ENCODE data around the gene ACER1. TPM values are rescaled to one million over a fixed set of nuclear protein-coding genes. Genes with fewer than 3 reads are reported as not detected.
"Not testable (repeated sequence)": the region's sequence is repeated elsewhere in the genome, so short reads cannot be mapped to it uniquely, and the experiment has no call there.

The ACER1 gene, protein sequence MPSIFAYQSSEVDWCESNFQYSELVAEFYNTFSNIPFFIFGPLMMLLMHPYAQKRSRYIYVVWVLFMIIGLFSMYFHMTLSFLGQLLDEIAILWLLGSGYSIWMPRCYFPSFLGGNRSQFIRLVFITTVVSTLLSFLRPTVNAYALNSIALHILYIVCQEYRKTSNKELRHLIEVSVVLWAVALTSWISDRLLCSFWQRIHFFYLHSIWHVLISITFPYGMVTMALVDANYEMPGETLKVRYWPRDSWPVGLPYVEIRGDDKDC
- total RNA-seq, result not detected in 2 replicates

DNA sequence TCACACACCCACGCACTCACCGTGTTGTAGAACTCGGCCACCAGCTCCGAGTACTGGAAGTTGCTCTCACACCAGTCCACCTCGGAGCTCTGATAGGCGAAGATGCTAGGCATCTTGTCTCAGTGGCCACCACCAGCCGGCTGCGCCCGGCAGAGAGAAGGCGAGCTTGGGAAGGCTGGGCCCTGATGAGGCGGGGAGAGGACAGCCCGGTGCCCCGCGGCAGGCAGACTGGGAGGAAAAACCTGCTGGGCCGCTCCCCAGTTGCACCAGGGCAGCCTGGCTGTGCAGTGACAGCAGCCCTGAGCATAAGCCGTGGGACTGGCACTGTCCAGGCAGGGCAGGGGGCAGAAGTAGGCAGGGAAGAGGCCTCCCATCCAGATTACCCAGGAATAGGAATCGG is at the start of gene ACER1:
Gene ACER1 (minus strand): TSS at position 174 of the 400 bp plus-strand sequence. CDS start 61 bp downstream, at position 113.
- DNase-seq (ENCODE audit: low read depth), result no peak

DNA sequence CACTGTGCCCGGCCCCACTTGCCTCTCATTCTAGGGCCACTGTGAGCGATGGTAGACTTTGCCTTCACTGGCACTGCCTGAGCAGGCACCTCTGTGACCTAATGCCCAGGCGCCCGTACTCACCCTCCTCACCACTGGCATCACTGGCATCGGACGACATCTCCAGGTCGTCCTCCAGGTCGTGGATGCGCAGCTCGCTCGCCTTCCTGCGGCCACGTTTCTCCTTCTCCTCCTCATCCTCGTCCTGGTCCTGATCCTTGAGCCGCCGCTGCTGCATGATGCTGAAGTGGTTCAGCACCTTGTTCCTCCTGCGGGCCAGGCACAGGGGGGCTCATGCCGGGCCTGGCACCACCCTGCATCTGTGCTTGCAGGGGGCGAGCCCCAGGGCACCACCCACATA is 49.8 kb upstream of the ACER1 start:
- DNase-seq (ENCODE audit: low read depth), result no peak

DNA sequence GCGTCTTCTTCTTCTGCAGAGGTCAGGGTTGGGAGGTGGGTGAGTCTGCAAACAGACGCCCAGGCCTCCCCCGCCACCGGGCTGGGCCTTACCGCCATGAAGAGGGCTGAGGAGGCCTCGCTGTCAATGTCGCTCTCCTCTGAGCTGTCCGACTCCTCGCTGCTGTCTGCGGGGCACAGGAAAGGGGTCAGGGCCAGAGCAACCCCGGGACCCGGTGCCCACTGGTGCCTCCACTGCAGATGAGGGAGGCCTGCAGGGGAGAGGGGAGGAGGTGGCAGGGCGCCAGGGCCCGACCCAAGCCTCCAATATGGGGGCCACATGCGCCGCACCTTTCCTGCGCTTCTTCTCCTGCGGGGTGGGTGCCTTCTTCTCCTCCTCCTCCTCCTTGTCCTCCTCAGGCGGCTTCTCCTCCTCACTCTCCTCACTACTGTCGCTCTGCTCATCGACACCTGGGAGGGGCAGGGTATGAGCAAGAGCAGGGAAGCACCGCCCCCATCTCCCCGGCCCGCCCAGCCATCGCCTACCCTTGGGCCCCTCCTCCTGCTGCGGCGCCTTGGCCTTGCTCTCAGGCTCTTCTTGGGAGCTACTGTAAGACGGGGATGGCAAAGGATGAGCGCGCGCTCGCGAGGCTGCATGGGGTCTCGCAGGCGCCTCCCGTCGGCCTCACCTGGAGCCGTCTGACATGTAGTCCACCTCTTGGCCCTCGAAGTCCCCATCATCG is 47.8 kb upstream of the ACER1 start:
- DNase-seq (ENCODE audit: low read depth), result no peak

DNA sequence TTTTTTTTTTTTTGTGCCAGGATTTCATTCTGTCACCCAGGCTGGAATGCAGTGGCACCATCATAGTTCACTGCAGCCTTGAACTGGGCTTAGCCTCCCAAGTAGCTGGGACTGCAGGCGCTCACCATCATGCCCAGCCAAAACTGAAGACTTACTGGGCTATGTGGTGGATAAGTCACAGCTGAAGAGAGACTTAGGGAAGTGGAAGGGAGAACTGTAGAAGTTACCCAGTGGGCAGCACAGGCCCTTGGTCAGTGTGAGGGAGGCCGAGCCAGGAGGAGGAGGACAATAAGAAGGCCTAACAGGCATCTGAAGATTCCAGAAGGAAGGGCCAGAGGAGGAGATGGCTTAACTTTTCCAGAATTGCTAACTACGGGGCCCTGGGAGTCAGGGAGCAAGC is 46.3 kb upstream of the ACER1 start:
- DNase-seq (ENCODE audit: low read depth), result no peak

DNA sequence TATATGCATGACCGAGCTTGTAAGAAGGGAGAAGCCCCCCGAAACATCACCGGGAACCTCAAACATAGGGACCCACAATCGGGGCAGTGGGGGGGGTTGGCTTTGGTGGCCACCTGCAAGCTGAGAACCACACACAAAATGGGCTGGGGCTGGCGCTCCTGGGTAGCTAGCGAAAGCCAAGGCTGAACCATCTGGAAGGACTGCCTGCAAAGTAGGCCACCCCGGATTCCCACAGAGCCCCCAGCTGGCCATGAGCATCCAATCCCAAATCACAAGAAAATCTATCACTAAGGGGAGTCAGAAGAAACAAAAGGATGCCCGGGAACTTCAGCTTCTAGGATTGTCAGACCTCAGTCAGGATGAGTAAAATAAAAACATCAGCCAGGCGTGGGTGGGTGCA is 45.1 kb upstream of the ACER1 start:
- DNase-seq (ENCODE audit: low read depth), result no peak

DNA sequence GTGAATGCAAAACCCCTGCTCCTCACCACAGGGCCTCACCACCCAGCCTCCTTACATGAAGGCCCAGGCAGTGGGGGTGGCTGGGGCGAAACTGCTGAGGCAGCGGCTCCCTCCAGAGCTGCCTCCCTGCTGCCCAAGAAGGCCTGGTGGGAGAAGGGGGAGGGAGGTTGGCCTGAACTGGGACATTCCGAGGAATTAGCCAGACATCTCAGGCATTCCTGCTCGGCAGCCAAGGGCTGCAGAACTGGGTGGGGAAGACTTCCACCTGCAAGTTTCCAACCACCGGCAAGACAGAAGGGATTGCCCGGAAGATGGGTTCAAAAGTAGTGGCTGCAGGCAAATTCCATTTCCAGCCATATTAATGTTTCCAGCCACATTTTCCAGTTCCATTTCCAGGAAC is 44.6 kb upstream of the ACER1 start:
- DNase-seq (ENCODE audit: low read depth), result peak; percentile 65

DNA sequence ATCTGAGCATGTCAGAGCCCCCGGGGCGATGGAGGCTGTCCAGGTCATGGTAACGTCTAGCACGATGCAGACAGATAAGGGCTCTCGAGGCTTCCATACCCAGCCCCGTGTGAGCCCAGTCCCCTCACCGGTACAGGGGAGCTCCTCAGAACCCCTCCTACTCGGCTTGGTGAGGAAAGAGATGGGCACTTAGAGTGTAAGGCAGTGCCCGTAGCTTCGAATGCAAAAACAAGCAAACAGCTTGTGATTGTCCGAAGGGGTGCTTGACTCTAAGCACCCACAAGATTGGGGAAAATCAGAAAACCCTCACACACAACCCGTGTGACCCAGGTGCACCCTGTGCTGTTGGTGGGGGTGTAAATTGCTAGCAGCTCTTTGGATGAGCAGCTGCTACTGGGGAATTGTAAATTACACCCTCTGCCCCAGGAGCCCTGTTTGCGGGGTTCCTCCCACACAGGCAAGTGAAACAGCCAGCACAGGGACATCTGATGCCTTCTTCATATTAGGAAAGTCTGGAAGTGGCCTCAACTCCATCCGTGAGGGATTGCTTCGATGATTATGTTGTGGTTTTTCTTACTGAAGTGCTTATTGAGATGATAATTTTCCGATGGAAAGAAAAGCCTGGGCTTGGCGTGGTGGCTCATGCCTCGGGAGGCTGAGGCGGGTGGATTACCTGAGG is 43.2 kb upstream of the ACER1 start:
- DNase-seq (ENCODE audit: low read depth), result no peak

DNA sequence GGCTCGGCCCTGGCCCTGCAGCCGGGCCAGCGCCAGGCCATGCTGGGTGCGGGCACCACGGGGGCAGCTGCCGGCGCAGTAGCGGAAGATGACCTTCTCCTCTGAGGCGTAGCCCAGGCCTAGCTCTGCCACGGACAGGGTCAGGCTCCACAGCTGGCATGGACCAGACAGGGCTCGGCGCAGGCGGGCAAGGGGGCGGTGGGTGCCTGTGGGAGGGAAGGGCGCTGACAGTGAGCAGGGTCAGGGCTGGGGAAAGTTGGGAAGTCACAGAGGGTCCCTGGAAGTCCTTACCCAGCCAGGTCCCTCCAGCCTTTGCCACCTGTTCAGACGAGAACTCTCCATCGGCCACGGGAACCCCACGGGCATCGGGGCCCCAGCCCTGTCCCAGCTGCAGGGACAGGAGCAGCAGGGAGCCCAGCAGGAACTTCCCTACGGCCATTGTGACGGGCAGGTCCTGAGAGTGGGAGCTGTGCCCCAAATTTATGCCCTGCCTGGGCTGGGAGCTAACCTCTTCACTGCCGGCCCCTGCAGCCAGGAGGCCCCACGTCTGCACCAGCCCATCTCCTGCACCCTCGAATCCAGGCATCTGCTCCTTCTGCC is 42.1 kb upstream of the ACER1 start, which contains the start of gene PSPN:
Gene PSPN (minus strand): TSS at position 523 of the 600 bp plus-strand sequence. CDS start 84 bp downstream, at position 439.
- no peak for DNase-seq (ENCODE audit: low read depth)

DNA sequence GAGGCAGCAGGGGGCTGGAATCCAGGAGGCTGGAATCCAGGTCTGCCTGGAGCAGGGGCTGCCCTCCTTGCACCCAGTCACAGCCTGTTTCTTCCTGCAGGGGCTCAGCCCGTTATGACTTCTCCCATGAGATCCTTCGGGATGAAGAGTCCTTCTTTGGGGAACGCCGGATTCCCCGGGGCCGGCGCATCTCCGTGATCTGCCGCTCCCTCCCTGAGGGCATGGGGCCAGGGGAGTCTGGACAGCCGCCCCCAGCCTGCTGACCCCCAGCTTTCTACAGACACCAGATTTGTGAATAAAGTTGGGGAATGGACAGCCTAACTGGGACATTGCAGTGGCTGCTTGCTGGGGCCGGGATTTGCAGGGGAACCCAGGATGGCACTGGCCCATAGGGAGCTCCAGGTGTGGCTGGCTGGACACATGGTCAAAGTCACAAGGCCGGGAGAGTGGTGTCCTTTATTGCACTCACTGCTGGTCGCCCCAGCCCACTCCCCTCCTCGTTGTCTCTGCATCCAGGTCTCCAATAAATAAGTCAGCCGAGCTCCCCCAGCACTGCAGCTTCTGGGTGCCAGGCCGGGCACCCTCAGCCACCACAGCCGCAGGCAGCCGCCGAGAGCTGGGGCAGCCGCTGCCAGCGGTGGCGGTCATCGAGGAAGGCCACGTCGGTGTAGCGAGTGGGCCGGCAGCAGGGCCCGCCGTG is 41.4 kb upstream of the ACER1 start:
- no peak for DNase-seq (ENCODE audit: low read depth)

DNA sequence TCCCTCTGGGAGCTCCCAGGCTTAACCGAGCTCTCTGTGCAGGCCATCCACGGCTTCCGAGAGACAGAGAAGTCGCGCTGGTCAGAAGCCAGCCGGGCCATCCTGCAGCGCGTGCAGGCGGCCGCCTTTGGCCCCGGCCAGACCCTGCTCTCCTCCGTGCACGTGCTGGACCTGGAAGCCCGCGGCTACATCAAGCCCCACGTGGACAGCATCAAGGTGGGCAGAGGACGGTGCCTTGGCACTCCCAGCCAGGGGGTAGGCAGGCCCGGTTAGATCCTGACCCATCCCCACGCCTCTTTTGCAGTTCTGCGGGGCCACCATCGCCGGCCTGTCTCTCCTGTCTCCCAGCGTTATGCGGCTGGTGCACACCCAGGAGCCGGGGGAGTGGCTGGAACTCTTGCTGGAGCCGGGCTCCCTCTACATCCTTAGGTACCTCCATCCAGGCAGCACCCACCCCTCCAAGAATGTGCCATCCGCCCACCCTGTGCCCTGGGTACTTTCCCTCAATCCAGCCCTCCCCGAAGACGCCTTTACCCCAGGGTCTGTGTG is 40.8 kb upstream of the ACER1 start:
- no peak for DNase-seq (ENCODE audit: low read depth)

DNA sequence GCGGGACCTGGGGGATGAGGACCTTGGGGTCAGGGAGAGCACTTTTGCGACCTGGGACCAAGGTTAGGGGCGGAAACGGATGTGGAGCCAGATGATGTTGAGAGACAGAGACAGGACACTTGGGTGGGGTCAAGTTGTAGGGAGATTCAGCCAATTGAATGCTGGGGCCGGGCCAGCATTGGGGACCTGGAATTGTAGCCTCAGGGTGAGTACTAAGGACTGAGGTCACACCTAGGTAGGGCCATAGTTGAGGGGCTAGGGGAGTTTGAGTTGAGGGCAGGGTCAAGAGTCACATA is 40.3 kb upstream of the ACER1 start:
- DNase-seq (ENCODE audit: low read depth), result no peak

DNA sequence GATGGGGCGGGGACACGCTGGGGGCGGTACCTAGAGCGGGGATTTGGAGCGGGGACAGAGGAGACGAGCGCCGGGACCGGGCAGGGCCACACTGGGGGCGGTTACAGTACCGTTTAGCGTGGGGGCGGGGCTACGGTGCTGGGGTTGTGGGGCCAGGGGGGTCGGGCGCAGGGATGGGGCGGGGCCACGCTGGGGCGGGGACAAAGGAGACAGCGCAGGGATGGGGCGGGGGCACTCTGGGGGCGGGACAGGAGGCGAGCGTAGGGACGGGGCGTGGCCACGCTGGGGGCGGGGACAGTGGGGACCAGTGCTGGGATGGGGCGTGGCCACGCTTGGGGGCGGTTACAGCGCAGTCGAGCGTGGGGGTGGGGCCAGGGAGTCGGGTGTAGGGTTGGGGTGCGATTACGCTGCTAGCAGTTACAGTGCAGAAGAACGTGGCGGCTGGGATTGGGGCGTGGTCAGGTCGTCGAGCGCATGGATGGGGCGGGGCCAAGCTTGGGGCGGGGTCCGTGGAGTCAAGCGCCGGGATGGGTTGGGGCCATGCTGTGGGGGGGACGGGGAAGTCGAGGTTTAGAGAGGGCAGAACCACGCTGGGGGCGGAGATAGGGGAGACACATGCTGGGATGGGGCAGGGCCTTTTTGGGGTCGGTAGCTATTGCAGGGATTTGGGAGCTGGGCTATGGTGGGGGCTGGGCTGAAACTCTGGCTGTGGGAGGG is 39.8 kb upstream of the ACER1 start:
- DNase-seq (ENCODE audit: low read depth), result peak; percentile 89

DNA sequence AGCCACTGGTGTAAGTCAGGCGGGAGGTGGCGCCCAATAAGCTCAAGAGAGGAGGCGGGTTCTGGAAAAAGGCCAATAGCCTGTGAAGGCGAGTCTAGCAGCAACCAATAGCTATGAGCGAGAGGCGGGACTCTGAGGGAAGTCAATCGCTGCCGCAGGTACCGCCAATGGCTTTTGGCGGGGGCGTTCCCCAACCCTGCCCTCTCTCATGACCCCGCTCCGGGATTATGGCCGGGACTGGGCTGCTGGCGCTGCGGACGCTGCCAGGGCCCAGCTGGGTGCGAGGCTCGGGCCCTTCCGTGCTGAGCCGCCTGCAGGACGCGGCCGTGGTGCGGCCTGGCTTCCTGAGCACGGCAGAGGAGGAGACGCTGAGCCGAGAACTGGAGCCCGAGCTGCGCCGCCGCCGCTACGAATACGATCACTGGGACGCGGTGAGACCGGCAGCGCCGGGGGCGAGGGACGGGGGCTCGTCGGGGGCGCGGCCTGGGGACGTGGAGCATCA is 39.2 kb upstream of the ACER1 start, which contains the start of gene ALKBH7:
Gene ALKBH7 (plus strand): TSS at position 201 of the 502 bp plus-strand sequence. CDS start 27 bp downstream, at position 228.
- DNase-seq (ENCODE audit: low read depth), result peak; percentile 99

DNA sequence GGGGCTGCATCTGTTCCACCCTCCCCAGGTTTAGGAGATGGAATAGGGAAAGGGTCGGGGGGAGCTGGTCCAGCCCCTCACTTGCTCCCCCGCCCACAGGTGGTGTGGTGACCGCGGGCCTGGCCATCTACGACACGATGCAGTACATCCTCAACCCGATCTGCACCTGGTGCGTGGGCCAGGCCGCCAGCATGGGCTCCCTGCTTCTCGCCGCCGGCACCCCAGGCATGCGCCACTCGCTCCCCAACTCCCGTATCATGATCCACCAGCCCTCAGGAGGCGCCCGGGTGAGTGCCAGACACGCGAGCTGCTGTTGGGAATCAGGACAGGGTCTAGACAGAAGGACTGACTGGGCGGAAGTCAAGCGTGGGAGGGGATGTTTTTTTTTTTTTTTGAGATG is 30.9 kb upstream of the ACER1 start:
- DNase-seq (ENCODE audit: low read depth), result no peak

DNA sequence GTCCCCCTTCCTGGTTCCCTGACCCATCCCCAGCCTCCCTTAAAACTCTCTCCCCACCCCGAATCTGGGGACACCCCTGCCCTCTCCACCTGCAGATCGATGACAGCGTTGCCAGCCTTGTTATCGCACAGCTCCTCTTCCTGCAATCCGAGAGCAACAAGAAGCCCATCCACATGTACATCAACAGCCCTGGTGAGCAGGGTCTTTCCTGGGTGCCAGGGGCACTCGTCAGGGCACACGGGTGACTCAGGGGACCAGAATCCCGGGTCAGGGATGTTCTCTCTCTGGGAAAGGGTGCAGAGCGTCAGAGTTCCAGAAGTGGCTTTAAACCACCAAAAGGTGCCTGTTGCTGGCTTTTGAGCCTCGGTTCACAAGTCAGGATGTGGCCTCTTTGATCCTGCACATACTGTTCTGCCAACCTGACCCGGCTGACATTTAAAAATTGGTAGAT is 29.0 kb upstream of the ACER1 start:
- no peak for DNase-seq (ENCODE audit: low read depth)

DNA sequence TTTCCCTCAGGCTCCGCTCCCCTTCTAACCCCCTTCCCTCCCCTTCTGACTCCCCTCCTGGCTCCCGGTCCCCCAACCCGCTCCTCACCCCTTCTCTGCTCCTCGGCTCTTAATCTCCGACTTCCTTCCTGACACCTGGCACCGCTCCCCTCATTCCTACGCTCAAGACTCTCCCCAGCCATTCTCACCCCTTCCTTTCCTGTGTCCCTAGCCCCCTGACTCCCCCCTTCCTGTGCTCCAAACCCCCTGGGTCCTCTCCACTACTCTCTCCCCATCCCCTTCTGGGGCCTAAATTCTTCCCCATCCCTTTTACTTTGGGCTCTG is 28.6 kb upstream of the ACER1 start:
- no peak for DNase-seq (ENCODE audit: low read depth)

DNA sequence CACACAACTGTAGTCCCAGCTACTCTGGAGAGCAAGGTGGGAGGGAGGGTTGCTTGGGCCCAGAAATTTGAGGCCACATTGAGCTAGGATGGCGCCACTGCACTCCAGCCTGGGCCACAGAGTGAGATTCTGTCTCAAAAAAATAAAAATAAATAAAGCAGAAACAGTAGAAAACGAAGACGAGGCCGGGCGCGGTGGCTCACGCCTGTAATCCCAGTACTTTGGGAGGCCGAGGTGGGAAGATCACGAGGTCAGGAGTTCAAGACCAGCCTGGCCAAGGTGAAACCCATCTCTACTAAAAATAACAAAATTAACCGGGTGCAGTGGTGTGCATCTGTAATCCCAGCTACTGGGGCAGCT is 27.4 kb upstream of the ACER1 start:
- not testable (repeated sequence) for DNase-seq (ENCODE audit: low read depth)

DNA sequence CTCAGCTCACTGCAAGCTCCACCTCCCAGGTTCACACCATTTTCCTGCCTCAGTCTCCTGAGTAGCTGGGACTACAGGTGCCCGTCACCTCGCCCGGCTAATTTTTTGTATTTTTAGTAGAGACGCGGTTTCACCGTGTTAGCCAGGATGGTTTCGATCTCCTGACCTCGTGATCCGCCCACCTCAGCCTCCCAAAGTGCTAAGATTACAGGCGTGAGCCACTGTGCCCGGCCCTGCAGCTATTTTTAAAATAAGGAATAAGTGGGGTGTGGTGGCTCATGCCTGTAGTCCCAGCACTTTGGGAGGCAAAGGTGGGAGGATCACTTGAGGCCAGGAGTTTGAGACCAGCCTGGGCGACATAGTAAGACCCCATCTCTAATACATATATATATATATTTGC is 27.0 kb upstream of the ACER1 start:
- not testable (repeated sequence) for DNase-seq (ENCODE audit: low read depth)

DNA sequence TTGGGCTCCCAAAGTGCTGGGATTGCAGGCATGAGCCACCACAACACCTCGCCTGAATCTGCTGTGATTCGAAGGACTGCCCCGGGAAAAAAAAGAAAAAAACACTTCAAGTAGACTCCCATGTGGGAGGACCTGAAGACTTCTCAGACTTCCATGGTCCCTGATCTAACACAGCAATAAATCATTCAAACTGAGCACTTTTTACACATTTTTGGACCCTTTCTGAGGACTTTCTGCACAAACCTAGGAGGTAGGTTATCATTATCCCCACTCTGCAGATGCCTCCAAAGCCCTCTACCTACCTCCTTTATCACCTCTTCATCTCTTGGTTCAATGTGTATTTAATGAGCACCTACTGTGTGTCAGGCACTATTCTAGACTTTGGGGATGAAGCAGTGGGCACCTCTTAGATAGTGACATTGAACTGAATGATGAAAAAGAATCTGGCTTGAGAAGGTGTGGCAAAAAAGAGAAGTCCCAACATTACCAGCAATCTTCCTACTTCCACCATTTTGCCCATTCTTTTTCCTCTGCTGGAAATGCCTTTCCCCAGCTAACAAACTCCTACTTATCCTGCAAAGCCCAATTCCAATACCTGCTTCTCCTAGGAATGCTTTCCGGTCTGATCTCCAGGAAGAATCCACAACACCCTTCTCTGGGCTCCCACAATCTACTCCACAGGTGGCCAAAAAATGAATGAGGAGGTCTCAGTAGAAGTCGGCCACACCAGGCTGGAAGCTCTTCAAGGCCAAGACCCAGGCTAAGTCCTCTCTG is 26.3 kb upstream of the ACER1 start:
- no peak for DNase-seq (ENCODE audit: low read depth)

DNA sequence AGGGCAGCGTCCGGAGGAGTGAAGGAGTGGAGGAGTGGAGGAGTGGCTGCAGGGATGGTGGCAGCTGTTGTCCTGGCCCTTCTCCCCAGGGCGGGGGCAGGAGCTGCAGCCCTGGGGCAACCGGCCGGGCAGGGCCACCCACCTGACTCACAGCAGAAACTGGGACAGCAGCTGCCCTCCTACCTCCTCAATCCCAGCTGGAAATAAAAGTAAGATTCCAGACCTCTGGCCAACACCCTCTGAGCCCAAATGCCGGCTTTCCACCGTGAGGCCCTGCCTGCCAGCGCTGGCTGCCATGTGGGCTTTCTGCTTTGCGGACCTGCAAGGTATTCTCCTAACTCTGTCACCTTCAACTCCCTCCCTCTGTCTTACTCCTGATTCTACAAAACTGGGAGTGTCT is 24.6 kb upstream of the ACER1 start:
- DNase-seq (ENCODE audit: low read depth), result no peak
